VCaP (cell line): ENCODE results near the gene ACTA2.

Source experiments
- H3K27ac ChIP-seq: fragments of 450-650 bp; 2 replicates; pipeline ENCODE4 v1.5.1; 2017
- CTCF ChIP-seq: fragments of 450-650 bp; conservative IDR thresholded peaks from 2 replicates; pipeline ENCODE4 v1.5.1; 2017; ENCODE audit warnings: mild to moderate bottlenecking, moderate library complexity

The ACTA2 gene

GRCh38 chr10:88992921-88993524, 40.5 kb upstream of the ACTA2 start:
- TF ChIP-seq CTCF, result no peak
- peak overlapping the region; percentile 99 for H3K27ac ChIP-seq

DNA sequence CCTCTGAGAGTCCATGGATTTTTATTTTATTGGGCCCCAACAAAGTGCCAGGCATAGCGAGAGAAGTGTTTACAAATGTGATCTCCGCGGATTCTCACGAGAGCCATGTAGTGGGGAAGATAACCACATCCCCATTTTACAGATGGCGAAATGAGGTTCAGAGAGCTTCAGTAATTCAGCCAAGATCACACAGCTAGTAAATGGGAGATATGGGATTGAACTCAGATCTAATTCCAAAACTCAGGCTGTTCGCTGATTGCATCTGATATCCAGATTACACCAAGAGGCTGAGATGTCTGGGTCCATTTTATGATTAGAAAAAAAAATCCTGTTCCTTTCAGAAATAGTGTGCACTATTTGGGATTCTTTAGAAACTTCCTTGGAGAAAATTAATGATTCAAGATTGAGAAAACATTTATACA, 39.3 kb upstream of the ACTA2 start:
- peak overlapping the region; percentile 99 for H3K27ac ChIP-seq
- TF ChIP-seq CTCF, result no peak

DNA sequence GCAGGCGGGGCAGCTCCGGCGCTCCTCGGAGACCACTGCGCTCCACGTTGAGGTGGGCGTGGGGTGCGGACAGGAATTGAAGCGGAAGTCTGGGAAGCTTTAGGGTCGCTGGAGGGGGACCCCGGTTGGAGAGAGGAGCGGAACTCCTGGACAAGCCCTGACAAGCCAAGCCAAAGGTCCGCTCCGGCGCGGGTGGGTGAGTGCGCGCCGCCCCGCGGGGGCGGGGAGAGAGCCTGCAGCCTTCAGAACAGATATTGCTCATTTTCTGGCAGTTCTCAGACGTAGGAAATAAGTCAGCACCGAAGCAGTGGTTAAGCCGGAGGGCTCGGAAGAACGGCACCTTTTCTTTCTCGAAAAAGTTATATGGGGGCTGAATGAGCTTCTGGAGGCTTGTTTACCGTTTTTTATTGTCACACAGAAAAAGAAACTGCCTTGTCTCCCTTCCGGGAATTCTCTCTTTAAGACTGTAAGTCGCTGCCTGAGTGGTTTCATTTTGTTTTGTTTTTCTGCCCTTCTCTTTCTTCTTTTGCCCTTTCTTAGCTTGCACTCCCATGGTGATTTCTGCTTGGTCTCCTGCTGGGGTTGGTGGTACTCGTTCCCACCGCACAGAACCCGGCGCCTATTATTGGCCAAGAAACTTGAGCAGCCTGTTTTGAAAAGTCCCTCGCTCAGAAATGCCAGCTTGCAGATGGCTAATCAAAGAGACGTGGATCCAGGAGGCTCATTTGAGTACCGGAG, 38.8 kb upstream of the ACTA2 start:
- TF ChIP-seq CTCF, result peak; percentile 23; the same call in 1 of the 2 replicates
- peak overlapping the region; percentile 99 for H3K27ac ChIP-seq

- peak within 1 kb of the TSS; percentile 99 for H3K27ac ChIP-seq
- TF ChIP-seq CTCF, result no peak
Observed at GRCh38 chr10:88990384-88991160, 38.0 kb upstream of the ACTA2 start, which contains the start of gene FAS. Gene FAS (plus strand): TSS chr10:88990798. CDS start chr10:88990877, 79 bp downstream.

- H3K27ac ChIP-seq, result peak overlapping the region; percentile 99
- no peak for TF ChIP-seq CTCF
Observed at GRCh38 chr10:88989824-88990383, 37.3 kb upstream of the ACTA2 start.

DNA sequence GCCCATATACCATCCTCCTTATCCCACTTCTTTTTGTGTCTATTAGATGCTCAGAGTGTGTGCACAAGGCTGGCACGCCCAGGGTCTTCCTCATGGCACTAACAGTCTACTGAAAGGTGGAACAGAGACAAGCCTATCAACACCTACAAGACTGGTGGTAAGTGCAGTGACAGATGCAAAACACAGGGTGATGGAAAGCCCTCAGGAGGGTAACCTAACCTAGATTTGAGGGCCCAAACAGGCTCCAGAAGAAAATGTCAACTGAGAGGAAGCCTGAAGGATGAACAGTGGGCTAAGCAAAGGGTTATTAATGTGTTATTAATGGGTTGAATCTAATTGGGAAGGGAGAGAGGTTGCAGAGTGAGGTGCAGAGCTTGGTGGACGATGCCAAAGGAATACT, 36.9 kb upstream of the ACTA2 start:
- peak overlapping the region; percentile 99 for H3K27ac ChIP-seq
- TF ChIP-seq CTCF, result no peak

DNA sequence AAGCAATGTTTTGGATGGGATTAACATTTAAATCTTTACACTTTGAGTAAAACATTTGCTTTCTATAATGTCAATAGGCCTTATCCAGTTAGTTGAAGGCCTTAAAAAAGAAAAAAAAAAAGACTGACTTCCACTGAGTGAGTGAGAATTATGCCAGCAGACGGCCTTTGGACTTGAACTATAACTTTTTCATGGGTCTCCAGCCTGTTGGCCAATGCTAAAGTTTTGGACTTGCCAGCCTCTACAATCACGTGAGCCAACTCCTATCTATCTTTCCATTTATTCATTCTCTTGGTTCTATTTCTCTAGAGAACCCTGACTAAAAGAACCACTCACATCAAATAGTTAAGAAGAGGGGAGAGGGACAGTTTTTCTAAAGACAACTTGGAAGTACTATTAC, 35.3 kb upstream of the ACTA2 start:
- peak overlapping the region; percentile 97; the same call in 1 of the 2 replicates for H3K27ac ChIP-seq
- TF ChIP-seq CTCF, result no peak
